IMR-90 (cell line): ENCODE measurements around the gene ZNF484. TPM values are rescaled to one million over a fixed set of nuclear protein-coding genes. Genes with fewer than 3 reads are reported as not detected.

Source experiments
- microRNA-seq, 2 experiments: library from miRNA; stranded (forward) in 1 of 2; unstranded in 1 of 2; fragments of 10-50 nt in 1 of 2; fragments of <30 nt in 1 of 2; gene quantifications in 1 of 2; microRNA quantifications in 1 of 2; one replicate each; pipeline versions ENCODE3 to v1.1.0; 2013 to 2020; ENCODE audit not compliant: insufficient read depth in 1 of 2, insufficient read length in 1 of 2, unreplicated experiment in 1 of 2
- polyA plus RNA-seq, 3 experiments: library from polyadenylated mRNA; depleted of rRNA; stranded (reverse); fragments of >200 nt; gene quantifications; 2 replicates each; pipeline ENCODE4 v1.2.3, GENCODE V29; 2012; ENCODE audit warnings: low replicate concordance in 1 of 3
- small RNA-seq, 5 experiments: library from RNA; depleted of rRNA; stranded (forward); fragments of <200 nt; gene quantifications; one replicate each; pipeline ENCODE3, GENCODE V24; 2012
- total RNA-seq: library from RNA; depleted of rRNA; stranded (reverse); fragments of >200 nt; gene quantifications from 2 replicates; pipeline ENCODE4 v1.2.3, GENCODE V29; 2012; rRNA removed

The ZNF484 gene
- total and polyA plus RNA-seq, 2 of the 4 experiments (the other 2 are of a cell fraction): 1.4 to 11.8 TPM

Small RNAs within 50 kb of the gene (microRNA-seq; reads per million reads assigned to microRNA genes)
- not detected for gene RNU6-714P (ENCODE audit: insufficient read depth, insufficient read length)

Small RNAs within 50 kb of the gene (small RNA-seq; reads per million reads assigned to genes)
- gene RNU6-714P: 0 reads per million in 5 experiments

Other genes with a start within 250 kb of the ZNF484 start
- 25.1 and 27.5 TPM in 2 replicates for gene IPPK, start 207.9 kb downstream of the ZNF484 start, total RNA-seq
- 25.3 and 26.8 TPM in 2 replicates for gene IPPK, start 207.9 kb downstream of the ZNF484 start, polyA plus RNA-seq (2012; rRNA removed)
- gene BICD2, start 113.2 kb downstream of the ZNF484 start, total RNA-seq: 35.7 and 42.2 TPM in 2 replicates
- 21.1 and 21.5 TPM in 2 replicates for gene BICD2, start 113.2 kb downstream of the ZNF484 start, polyA plus RNA-seq (2012; rRNA removed)
- gene FGD3, start 69.5 kb upstream of the ZNF484 start, total RNA-seq: not detected in 2 replicates
- gene FGD3, start 69.5 kb upstream of the ZNF484 start, polyA plus RNA-seq (2012; rRNA removed): not detected in 2 replicates
- gene SUSD3, start 180.7 kb upstream of the ZNF484 start, total RNA-seq: 0.28 and 0.54 TPM in 2 replicates
- gene SUSD3, start 180.7 kb upstream of the ZNF484 start, polyA plus RNA-seq (2012; rRNA removed): 1.0 and 1.5 TPM in 2 replicates
- gene CARD19, start 218.2 kb upstream of the ZNF484 start, total RNA-seq: 17.4 and 23.3 TPM in 2 replicates
- 111 and 126 TPM in 2 replicates for gene CARD19, start 218.2 kb upstream of the ZNF484 start, polyA plus RNA-seq (2012; rRNA removed)